A549 (cell line): Measurements from ENCODE around the gene MVB12B. TPM values are rescaled to one million over a fixed set of nuclear protein-coding genes. Genes with fewer than 3 reads are reported as not detected.

Source experiments
- ATAC-seq, 2 experiments: fragments of 200-7000 bp in 1 of 2; fragments of >200 bp in 1 of 2; cut with Nextera tagmentation in 1 of 2; cut with Tn5 transposase in 1 of 2; 3 replicates each; pipeline versions ENCODE4 v1.8.0 to v1.9.1; 2018 to 2020; ENCODE audit warnings: mild to moderate bottlenecking in 1 of 2, moderate library complexity in 1 of 2
- CTCF ChIA-PET: fragments of 300-600 bp; sonication (Branson Sonifier 250); formaldehyde crosslinking; extraction: SDS; loops from one replicate; lab custom pipeline; 2021; ENCODE audit warnings: antibody characterized with exemption, inconsistent platforms; lab: Yijun Ruan, JAX
- POLR2A ChIA-PET: fragments of 350-600 bp; formaldehyde crosslinking; extraction: SDS; loops from one replicate; lab custom pipeline; 2021; ENCODE audit warnings: antibody characterized with exemption, inconsistent platforms; lab: Yijun Ruan, JAX
- DNase-seq, 2 experiments: peaks; one replicate each; pipeline versions ENCODE4 v3.0.0 to v3.0.0-alpha.2; 2011 to 2016; ENCODE audit warnings: low read depth in 1 of 2, low spot score in 1 of 2
- FAIRE-seq: peaks from 2 replicates; lab custom pipeline; 2011; peaks lifted over from hg19 to GRCh38; lab: Jason Lieb, UNC
- H3K27ac ChIP-seq, 2 experiments: fragments of >200 bp; sonication (Bioruptor Twin); formaldehyde crosslinking; 3 replicates each; pipeline ENCODE4 v1.5.1; 2016 to 2017
- H3K4me1 ChIP-seq: fragments of >200 bp; sonication (Bioruptor Twin); formaldehyde crosslinking; 3 replicates; pipeline ENCODE4 v1.6.1; 2016
- H3K4me2 ChIP-seq: fragments of >200 bp; sonication (Bioruptor Twin); formaldehyde crosslinking; 3 replicates; pipeline ENCODE4 v1.6.1; 2016
- H3K4me3 ChIP-seq: fragments of >200 bp; sonication (Bioruptor Twin); formaldehyde crosslinking; 3 replicates; pipeline ENCODE4 v1.5.1; 2016
- H3K9me3 ChIP-seq: fragments of >200 bp; sonication (Bioruptor Twin); formaldehyde crosslinking; 3 replicates; pipeline ENCODE4 v1.6.1; 2016
- BHLHE40 ChIP-seq: IDR thresholded peaks from 2 replicates; pipeline ENCODE4 v1.6.1; 2012; ENCODE audit warnings: low read depth, low read length, inconsistent platforms
- CBX8 ChIP-seq: fragments of 200-600 bp; sonication (generic); IDR thresholded peaks from 2 replicates; pipeline ENCODE4 v1.6.1; 2016
- CEBPB ChIP-seq, 2 experiments: fragments of >200 bp in 1 of 2; sonication (Bioruptor Twin) in 1 of 2; formaldehyde crosslinking in 1 of 2; IDR thresholded peaks; 2 replicates each; pipeline ENCODE4 v1.6.1; 2012 to 2016
- CHD2 ChIP-seq: fragments of 150-350 bp; IDR thresholded peaks from 2 replicates; pipeline ENCODE4 v1.6.1; 2014; ENCODE audit warnings: low read length; ENCODE audit not compliant: partially characterized antibody
- EHMT2 ChIP-seq: fragments of 200-600 bp; sonication (generic); IDR thresholded peaks from 2 replicates; pipeline ENCODE4 v1.6.1; 2016; ENCODE audit warnings: antibody characterized with exemption, low read depth, mild to moderate bottlenecking, moderate library complexity
- EP300 ChIP-seq, 2 experiments: fragments of >200 bp; sonication (Bioruptor Twin); formaldehyde crosslinking; IDR thresholded peaks; 2 replicates in 1 of 2; 3 replicates in 1 of 2; pipeline ENCODE4 v1.6.1; 2016 to 2017
- ESRRA ChIP-seq: fragments of 150-350 bp; IDR thresholded peaks from 2 replicates; pipeline ENCODE4 v1.6.1; 2014; ENCODE audit warnings: mild to moderate bottlenecking, low read length, borderline replicate concordance
- GATA3 ChIP-seq: IDR thresholded peaks from 2 replicates; pipeline ENCODE4 v1.6.1; 2012; ENCODE audit warnings: borderline replicate concordance
- HOXA7 ChIP-seq: fragments of 250-450 bp; sonication (Bioruptor Pico); IDR thresholded peaks from 2 replicates; pipeline ENCODE4 v1.5.0; 2020; ENCODE audit warnings: mild to moderate bottlenecking, moderate library complexity
- JUNB ChIP-seq: fragments of >200 bp; sonication (Bioruptor Twin); formaldehyde crosslinking; IDR thresholded peaks from 2 replicates; pipeline ENCODE4 v1.6.1; 2016
- MAFK ChIP-seq: fragments of 450-650 bp; IDR thresholded peaks from 2 replicates; pipeline ENCODE4 v1.6.1; 2014; ENCODE audit not compliant: partially characterized antibody
- NFE2L2 ChIP-seq: fragments of 150-350 bp; conservative IDR thresholded peaks from 2 replicates; pipeline ENCODE4 v1.6.1; 2014; ENCODE audit warnings: low read length
- RAD21 ChIP-seq, 2 experiments: fragments of >200 bp in 1 of 2; sonication (Bioruptor Twin) in 1 of 2; formaldehyde crosslinking in 1 of 2; IDR thresholded peaks in 1 of 2; conservative IDR thresholded peaks in 1 of 2; 2 replicates in 1 of 2; 3 replicates in 1 of 2; pipeline ENCODE4 v1.6.1; 2012 to 2018; ENCODE audit warnings: inconsistent platforms in 1 of 2
- RARB ChIP-seq: fragments of 250-450 bp; sonication (Bioruptor Pico); IDR thresholded peaks from 2 replicates; pipeline ENCODE4 v1.8.0; 2021; ENCODE audit warnings: mild to moderate bottlenecking, moderate library complexity
- RFX5 ChIP-seq: fragments of 450-650 bp; IDR thresholded peaks from 2 replicates; pipeline ENCODE4 v1.7.1; 2014; ENCODE audit warnings: antibody characterized with exemption, mild to moderate bottlenecking, moderate library complexity
- RNF2 ChIP-seq: fragments of 200-600 bp; sonication (generic); IDR thresholded peaks from 2 replicates; pipeline ENCODE4 v1.6.1; 2016; ENCODE audit warnings: low read depth, mild to moderate bottlenecking, antibody characterized with exemption, moderate library complexity, borderline replicate concordance
- SMC3 ChIP-seq: fragments of >200 bp; sonication (Bioruptor Twin); formaldehyde crosslinking; IDR thresholded peaks from 3 replicates; pipeline ENCODE4 v1.6.1; 2018; ENCODE audit warnings: inconsistent platforms
- TP53 ChIP-seq: fragments of 250-450 bp; sonication (Bioruptor Pico); IDR thresholded peaks from 2 replicates; pipeline ENCODE4 v1.5.0; 2021; ENCODE audit warnings: mild to moderate bottlenecking, moderate library complexity
- ZFP36 ChIP-seq: fragments of 450-650 bp; IDR thresholded peaks from 2 replicates; pipeline ENCODE4 v1.6.1; 2014; ENCODE audit warnings: borderline replicate concordance; ENCODE audit not compliant: partially characterized antibody
- ZNF302 ChIP-seq: fragments of 250-450 bp; sonication (Bioruptor Pico); IDR thresholded peaks from 2 replicates; pipeline ENCODE4 v1.9.0; 2021; ENCODE audit warnings: inconsistent platforms, mild to moderate bottlenecking, moderate library complexity
- WGBS: methylation state at CpG from one replicate; pipeline ENCODE4 v1.1.6; 2017; ENCODE audit errors: missing lambda C conversion rate; 5-methylcytosine and 5-hydroxymethylcytosine counted together
- polyA plus RNA-seq, 4 experiments: library from polyadenylated mRNA; depleted of rRNA in 3 of 4; stranded (reverse); fragments of >200 nt; fragmentation: RNase III in 1 of 4; extraction: RNeasy Plus Mini Kit Qiagen cat#74134 plus additional on column Dnase treatment in 1 of 4; gene quantifications; 2 replicates in 3 of 4; 3 replicates in 1 of 4; pipeline ENCODE4 v1.2.3, GENCODE V29; 2011 to 2017
- TF ChIP-seq, protein P1 (sequence below): fragments of >200 bp; sonication (Bioruptor Twin); formaldehyde crosslinking; IDR thresholded peaks from 3 replicates; pipeline ENCODE4 v1.6.1; 2016

Gene MVB12B
- polyA plus RNA-seq, 2 of the 4 experiments (the other 2 are of a cell fraction), result 4.6 to 5.9 TPM

DNA sequence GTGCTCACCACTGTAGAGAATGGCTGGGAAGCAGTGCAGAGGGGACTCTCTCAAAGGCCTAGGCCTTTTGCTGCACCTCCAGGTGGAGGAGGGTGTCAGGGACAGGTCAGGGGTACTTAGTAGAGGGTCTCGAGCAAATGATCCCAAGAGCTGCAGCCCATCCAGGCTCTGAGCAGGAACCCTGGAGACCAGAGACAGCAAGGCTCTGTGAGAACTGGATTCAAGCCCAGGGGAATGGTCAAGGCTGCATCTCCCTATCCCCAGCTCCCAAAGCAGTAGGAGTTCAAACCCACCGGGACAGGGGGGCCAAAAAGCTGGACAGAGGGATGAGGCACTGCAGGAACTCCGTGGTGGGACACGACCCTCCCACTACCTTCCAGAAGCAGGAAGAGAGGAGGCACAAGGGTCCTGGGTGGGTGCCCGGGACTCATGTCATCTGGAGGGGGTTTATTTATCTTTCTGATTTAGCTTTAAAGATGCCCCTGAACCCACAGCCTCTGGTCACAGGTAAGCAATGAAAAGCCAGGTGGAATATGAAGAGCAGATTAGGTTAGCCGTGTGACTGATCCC, 124.8 kb downstream of the MVB12B start:
- WGBS, result 86% methylated on average over 6 of the region's 6 CpGs
- FAIRE-seq (no peak), DNase-seq (no peak), ATAC-seq (no peak)
- no peak overlapping the region for H3K4me3 ChIP-seq
- TF ChIP-seq ESRRA, result no peak
- TF ChIP-seq GATA3, result no peak
- TF ChIP-seq EHMT2, result no peak
- TF ChIP-seq RAD21 (conservative IDR thresholded peaks at IDR 0.05 in 1 of 2, IDR thresholded peaks at IDR 0.05 in 1 of 2), result no peak
- TF ChIP-seq BHLHE40, result no peak
- TF ChIP-seq ZNF302, result no peak
- TF ChIP-seq HOXA7 (CRISPR knock-in tag), result no peak
- no peak for TF ChIP-seq CEBPB (IDR thresholded peaks at IDR 0.05)
- TF ChIP-seq JUNB, result no peak
- TF ChIP-seq, protein P1, sequence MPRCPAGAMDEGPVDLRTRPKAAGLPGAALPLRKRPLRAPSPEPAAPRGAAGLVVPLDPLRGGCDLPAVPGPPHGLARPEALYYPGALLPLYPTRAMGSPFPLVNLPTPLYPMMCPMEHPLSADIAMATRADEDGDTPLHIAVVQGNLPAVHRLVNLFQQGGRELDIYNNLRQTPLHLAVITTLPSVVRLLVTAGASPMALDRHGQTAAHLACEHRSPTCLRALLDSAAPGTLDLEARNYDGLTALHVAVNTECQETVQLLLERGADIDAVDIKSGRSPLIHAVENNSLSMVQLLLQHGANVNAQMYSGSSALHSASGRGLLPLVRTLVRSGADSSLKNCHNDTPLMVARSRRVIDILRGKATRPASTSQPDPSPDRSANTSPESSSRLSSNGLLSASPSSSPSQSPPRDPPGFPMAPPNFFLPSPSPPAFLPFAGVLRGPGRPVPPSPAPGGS, result no peak
- no peak for TF ChIP-seq RARB (CRISPR knock-in tag)
- no peak for TF ChIP-seq RFX5
- no peak for TF ChIP-seq ZFP36
- TF ChIP-seq EP300 (IDR thresholded peaks at IDR 0.05), result no peak
- TF ChIP-seq TP53, result no peak
- no peak for TF ChIP-seq SMC3
- no peak for TF ChIP-seq CBX8
- no peak for TF ChIP-seq NFE2L2
- TF ChIP-seq RNF2, result no peak
- H3K27ac ChIP-seq, result no peak overlapping the region
- no peak overlapping the region for H3K4me2 ChIP-seq
- CTCF ChIA-PET, result interaction anchor here (1.2 to 2.9 kb wide), 5 partner anchors 11 to 53 kb away, joined by 3 to 11 read pairs (median 7); no protein-coding TSS in a partner anchor
- H3K4me1 ChIP-seq, result no peaks in the 10 kb centered on the region
- POLR2A ChIA-PET, result no interaction called here
- H3K9me3 ChIP-seq, result no peaks in the 10 kb centered on the region

DNA sequence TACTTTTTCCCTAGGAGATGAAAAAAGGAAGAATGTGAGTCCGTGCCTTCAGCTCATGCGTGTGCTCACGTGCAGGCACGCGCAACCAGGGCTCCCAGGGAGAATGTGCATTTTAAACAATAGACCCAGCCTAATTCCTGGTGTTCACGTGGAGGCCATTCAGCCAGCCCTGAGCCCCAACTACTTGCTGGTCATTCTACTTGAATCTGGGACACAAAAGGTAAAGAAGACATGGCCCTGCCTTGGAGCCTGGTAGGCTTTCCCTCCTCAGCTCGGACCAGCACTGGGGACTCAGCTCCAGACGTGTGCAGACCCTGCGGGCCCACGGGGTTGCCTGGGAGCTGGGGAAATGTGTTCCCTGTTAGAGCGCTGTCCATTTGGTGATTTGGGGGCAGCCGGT, 125.5 kb downstream of the MVB12B start:
- Histone ChIP-seq H3K4me3 (no peak overlapping the region), H3K27ac (no peak overlapping the region), H3K4me2 (no peak overlapping the region), H3K4me1 (no peaks in the 10 kb centered on the region), H3K9me3 (no peaks in the 10 kb centered on the region)
- ChIA-PET POLR2A (no interaction called here), CTCF (interaction anchor here (1.2 to 2.9 kb wide), 6 partner anchors 10 to 150 kb away, joined by 3 to 11 read pairs (median 4); no protein-coding TSS in a partner anchor)
- ATAC-seq, result no peak
- WGBS, result 96% methylated on average over 12 of the region's 12 CpGs
- FAIRE-seq, result no peak
- TF ChIP-seq CHD2, result no peak
- DNase-seq, result no peak

DNA sequence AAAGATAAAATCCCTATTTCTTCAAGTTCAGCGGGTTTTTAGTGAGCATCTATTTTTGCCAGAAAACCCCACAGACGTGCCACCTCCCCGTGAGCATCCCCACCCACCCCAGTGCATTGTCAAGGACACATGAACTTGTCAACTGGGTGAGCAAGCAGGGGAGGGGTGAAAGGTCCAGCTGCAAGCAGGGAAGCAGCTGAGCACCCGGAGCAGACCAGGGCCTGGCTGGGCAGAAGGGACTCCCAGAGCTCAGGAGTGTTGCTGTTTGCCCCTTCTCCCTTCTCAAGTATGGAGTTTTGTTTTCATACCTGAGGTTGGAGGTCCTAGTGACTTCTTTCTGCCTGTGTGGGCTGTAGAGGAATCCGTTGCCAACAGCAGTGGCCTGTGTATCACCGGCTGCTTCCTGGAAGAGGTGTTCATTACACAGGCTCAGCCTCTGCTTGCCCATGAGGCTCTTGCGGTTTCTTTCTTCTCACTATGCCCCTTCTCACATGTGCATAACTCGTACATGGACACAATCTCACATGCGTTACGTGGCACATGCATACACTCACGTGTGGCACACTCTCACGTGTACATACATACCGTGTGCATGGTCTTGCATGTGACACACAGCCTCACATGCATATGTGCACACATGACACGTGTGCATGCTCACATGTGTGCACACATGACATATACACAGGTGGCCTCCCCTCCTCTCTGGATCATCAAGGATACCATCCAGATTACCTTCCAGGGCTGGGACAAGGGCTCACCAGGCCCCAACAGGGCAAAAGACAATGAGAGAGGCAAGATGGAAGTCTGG, 126.7 kb downstream of the MVB12B start:
- H3K4me3 ChIP-seq, result no peak overlapping the region
- POLR2A ChIA-PET, result no interaction called here
- ATAC-seq (no peak), FAIRE-seq (no peak), DNase-seq (no peak)
- 85% methylated on average over 14 of the region's 14 CpGs for WGBS
- H3K4me2 ChIP-seq, result no peak overlapping the region
- TF ChIP-seq MAFK, result no peak
- CTCF ChIA-PET, result interaction anchor here (1.4 to 2.1 kb wide), 3 partner anchors 47 to 152 kb away, joined by 3 to 7 read pairs (median 4); no protein-coding TSS in a partner anchor
- H3K4me1 ChIP-seq, result no peaks in the 10 kb centered on the region
- H3K27ac ChIP-seq, result no peak overlapping the region
- no peaks in the 10 kb centered on the region for H3K9me3 ChIP-seq
